Measurements from ENCODE around the gene COG7.
"Not testable (repeated sequence)": the region's sequence is repeated elsewhere in the genome, so short reads cannot be mapped to it uniquely, and the experiment has no call there.

DNA sequence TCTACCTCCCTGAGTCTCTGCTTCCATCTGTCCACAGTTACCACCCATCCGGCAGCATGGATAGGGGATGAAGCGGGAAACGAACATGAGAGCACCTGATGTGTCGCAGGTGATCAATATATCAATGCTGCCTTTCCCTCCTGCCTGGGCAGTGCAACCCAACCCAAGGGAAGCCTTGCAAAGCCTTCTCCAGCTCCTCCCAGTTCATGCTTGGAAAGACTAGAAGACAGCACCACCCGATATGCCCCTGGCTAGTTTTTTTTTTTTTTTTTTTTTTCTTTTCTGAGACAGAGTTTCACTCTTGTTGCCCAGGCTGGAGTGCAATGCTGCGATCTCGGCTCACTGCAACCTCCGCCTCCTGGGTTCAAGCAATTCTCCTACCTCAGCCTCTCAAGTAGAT lies 63.1 kb downstream of the COG7 start:
- TF ChIP-seq, protein P1, sequence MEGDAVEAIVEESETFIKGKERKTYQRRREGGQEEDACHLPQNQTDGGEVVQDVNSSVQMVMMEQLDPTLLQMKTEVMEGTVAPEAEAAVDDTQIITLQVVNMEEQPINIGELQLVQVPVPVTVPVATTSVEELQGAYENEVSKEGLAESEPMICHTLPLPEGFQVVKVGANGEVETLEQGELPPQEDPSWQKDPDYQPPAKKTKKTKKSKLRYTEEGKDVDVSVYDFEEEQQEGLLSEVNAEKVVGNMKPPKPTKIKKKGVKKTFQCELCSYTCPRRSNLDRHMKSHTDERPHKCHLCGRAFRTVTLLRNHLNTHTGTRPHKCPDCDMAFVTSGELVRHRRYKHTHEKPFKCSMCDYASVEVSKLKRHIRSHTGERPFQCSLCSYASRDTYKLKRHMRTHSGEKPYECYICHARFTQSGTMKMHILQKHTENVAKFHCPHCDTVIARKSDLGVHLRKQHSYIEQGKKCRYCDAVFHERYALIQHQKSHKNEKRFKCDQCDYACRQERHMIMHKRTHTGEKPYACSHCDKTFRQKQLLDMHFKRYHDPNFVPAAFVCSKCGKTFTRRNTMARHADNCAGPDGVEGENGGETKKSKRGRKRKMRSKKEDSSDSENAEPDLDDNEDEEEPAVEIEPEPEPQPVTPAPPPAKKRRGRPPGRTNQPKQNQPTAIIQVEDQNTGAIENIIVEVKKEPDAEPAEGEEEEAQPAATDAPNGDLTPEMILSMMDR (IDR thresholded peaks at IDR 0.05): not testable (repeated sequence)
- TF ChIP-seq POLR2A, EP300 (IDR thresholded peaks at IDR 0.05): not testable (repeated sequence)

All from ovary (tissue), 3 donors.